NCI-H748 treated with DMSO at 0.1 percent for 48 hours (cell line): Measurements from ENCODE around the gene ONECUT3.
"Not testable (repeated sequence)": the region's sequence is repeated elsewhere in the genome, so short reads cannot be mapped to it uniquely, and the experiment has no call there.

ENCODE experiments used
- DNase-seq: peaks from one replicate; lab custom pipeline; 2025; lab: John Stamatoyannopoulos, UW

Gene ONECUT3

GRCh38 chr19:1755467-1756171 is 2.3 kb downstream of the ONECUT3 start:
- no peak for DNase-seq

DNA sequence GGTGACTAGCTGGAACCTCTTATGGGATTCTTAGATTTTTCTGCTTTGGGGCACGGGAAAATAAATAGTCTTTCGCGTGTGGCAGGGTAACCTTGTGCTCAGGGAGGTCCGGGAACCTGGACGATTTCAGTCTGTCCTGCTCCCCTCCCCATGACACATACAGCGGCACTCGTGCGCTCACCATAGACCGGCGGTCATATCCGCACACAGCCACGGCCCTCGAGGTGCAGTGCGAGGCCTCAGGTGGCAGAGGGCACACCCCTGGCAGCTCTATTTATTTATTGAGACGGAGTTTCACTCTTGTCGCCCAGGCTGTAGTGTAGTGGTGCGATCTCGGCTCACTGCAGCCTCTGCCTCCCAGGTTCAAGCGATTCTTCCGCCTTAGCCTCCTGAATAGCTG is 3.0 kb downstream of the ONECUT3 start:
- DNase-seq = no peak

DNA sequence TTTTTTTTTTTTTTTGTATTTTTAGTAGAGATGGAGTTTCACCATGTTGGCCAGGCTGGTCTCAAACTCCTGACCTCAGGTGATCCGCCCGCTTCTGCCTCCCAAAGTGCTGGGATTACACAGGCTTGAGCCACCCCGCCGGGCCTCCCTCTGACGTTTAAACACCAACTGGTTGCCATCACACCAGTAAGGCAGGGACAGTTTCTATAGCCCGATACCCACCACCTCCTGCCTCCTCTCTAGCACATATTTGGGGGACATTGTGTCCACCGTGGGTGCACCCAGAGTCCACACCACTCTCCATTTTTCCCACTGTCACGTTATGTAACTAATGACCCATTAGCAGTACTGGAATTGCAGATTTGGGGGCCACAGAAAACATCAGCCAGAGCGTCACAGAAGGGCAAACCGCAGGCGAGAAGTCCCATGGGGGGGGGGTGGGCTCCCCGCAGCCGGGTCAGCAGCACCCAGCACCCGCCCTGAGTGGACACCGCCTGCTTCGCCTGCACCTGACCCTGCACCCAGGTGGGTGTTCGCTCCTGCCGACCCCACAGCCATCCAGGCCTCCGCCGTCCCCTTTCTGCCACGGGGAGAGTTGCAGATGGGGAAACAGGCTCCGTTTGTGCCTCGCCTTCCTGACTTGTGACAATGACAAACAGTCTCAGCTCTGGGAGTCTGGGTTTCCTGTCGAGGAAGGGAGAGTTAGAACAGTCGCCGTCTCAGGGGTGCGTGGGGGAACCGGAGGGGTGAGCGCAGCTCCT is 3.6 kb downstream of the ONECUT3 start:
- DNase-seq = no peak

- no peak for DNase-seq
Measured at GRCh38 chr19:1757468-1758230, 4.3 kb downstream of the ONECUT3 start.

- DNase-seq = no peak
Measured at GRCh38 chr19:1758231-1758577, 4.9 kb downstream of the ONECUT3 start.

DNA sequence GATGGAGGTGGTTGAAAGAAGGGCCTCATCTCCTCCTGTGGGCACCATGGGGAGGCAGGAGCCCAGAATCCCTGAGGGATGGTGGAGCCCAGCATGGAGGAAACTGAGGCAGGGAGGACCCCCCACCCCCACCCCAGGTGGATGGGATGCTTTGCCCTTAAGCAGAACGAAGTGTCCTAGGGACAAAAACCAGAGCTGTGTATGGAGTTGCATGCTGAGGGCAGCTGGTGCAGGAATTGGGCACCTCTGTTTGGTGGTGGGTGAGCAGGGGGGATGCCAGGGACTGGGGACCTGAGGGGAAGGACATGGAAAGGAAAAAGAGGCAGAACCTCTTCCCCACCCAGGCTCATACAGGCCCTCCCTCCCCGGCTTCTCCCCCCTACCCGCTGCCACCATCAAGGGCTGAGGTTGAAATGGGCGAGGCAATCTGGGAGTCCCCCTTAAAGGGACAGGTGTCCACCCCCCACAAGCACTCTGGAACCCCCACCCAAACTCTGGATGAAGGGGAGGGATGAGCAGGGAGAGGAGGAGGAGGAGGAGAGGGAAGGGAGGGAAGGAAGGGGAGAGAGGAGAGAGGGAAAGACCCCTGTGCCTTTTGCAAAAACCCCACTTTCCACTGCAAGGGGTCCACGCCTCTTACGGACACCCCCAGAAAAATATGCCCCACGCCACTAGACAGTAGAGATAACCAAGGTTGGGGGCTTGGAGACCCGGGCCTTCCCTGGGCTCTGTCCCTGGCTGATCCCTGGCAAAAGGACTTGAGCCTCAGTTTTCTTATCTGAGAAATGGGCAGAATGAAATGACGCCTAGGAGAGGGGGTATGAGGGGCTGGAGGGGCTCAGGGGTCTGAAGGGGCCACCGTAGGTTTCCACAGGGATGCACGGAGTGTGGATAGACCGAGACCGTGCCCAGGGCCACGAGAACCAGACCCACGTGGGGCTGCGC is 5.9 kb downstream of the ONECUT3 start:
- DNase-seq = no peak

GRCh38 chr19:1760020-1760419 is 6.7 kb downstream of the ONECUT3 start:
- DNase-seq = no peak

DNA sequence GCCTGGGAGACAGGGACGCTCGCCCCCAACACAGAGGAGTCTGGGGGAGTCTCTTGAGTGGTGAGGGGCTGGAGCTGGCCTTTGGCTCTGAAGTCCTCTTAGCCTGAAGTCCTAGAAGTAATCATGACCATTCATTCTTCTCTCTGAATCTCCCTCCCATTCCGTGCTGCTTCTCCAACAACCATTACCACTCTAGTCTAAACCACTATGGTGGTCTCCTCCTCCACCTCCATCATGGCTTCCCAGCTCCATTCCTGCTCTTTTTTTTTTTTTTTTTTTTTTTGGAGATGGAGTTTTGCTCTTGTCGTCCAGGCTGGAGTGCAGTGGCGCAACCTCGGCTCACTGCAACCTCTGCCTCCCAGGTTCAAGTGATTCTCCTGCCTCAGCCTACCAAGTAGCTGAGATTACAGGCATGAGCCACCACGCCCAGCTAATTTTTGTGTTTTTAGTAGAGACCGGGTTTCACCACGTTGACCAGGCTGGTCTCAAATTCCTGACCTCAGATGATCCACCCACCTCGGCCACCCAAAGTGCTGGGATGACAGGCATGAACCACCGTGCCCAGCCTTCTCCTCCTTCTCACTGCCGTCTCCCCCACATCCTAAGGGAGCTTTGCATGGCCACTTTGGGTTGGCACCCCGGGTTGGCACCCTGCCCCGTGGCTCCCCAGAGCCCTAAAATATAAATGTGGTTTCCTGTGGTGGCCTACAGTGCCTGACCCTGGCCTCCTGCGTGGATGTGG is 7.7 kb downstream of the ONECUT3 start:
- not testable (repeated sequence) for DNase-seq

DNA sequence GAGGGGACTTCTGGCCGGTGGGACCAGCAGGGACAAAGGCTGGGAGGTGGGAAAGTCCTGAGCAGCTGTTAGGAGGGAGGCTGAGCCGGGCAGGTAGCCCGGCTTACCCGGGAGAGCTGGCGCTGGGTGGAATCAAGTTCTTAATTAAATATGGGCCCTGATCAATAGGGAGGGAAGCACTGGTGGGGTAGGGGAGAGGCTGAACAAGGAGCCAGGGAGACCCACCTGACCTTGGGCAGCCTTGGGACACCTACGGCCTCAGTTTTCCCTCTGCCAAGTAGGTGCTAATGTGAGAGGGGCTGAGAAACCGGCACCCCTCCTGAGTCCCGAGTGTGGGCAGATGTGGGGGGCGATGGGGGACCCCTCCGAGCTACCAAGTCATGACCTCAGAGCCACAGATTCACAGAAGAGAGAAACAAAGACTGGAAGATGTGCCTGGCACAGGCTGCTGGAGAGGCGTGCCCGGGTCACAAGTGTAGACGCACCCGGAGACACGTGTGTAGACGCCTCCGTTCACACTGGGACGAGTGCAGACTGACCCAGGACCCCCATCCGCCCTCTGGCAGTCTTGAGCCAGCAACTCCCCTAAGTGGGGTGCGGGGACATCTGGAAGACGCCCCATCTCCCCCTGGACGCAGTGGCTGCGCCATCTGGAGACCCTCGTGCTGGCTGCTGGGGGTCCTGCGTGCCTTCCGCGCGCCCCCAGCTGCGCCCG is 8.4 kb downstream of the ONECUT3 start:
- DNase-seq = no peak

DNA sequence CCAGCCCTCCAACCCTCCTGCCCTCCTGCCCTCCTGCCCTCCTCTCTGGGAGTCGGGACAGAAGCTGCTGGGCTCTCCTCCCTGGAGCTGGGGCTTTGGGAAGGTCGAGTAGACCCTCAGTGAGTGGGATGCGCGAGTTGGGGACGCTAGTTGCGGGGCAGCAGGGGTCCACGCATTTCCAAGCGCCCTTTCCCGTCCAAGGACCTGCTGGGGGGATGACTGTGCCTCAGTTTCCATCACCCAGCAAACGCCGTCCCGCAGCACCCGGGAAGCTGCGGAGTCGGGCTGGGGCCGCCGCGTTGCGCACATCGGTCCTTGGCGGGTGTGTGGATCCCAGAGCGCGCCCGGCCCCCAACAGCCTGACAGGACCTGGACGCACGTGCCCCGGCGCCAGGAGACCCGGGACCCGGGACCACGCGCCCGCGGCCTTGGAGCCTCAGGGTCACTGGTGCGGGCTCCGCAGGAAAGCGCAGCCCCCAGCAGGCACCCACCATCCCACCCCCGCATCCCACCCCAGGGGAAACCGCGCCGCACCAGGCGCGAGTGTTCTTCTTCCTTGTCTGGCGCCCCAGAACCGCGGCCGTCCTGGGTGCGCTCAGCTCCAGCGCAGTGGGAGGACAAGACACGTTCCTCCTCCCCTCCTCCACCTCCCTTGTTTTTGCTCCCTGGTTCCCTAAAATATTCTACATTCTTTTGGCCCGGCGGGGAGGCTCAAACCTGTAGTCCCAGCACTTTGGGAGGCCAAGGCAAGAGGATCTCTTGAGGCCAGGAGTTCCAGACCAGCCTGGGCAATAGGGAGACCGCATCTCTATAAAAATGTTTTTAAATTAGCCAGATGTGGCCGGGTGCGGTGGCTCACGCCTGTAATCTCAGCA is 9.2 kb downstream of the ONECUT3 start:
- no peak for DNase-seq

- no peak for DNase-seq
Measured at GRCh38 chr19:1763648-1764639, 10.6 kb downstream of the ONECUT3 start.

- DNase-seq = no peak
Measured at GRCh38 chr19:1764729-1765128, 11.4 kb downstream of the ONECUT3 start.

DNA sequence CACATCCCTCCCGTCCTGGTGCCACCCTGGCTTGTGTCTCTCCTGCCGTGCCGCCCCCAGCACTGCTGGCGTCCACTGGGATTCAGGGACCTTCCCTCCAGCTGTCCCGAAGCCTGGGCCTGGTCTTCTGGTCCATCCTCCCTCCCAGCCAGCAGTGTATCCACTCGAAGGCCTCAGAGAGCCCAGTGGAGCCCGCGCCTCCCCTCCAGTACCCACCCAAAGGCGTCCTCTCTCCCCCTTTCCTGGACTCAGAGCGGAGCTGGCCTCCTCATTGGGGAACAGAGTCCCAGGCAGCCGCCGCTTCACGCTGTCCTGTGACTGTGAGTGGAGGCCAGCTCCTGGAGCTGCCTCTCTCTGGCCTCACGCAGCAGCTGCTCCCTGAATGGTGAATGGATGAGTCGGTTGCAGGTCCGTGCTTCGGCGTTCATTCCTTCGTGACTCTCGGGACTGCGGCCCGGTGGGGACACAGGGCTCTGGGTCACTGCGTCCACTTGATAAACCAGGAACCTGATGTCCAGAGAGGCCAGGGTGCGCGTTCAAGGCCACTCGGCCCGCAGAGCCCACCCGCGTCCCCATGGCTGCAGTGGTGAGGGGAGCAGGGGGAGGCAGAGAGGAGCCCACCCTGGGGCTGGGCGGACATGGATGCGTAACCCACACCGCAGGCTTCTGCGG is 12.1 kb downstream of the ONECUT3 start:
- DNase-seq = no peak

- DNase-seq = no peak
Measured at GRCh38 chr19:1765904-1766799, 12.8 kb downstream of the ONECUT3 start.

DNA sequence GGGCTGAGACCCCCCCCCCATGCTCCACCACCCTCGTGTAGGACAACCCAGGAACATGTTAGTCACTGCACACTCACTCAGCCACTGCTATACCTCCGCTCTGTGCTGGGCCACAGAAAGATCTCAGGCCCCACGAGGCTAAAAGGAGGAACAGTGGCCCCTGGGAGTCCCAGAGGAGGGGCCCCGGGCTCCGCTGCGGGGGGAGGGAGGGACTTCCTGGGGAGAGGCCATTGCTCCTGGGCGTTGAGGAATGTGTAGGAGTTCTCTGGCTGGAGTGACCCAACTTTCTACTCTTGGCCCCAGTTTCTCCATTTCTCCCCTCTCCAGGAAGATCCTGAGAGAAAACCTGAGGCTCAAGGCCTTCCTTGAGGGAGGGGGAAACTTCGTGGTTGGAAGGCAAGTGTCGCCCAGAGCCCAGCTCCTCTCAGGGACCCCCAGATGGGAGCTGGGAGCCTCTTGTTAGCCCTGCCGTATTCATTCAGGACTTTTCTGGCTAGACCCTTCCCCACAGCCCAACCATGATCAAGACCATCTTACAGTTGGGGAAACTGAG is 13.6 kb downstream of the ONECUT3 start:
- DNase-seq = no peak

DNA sequence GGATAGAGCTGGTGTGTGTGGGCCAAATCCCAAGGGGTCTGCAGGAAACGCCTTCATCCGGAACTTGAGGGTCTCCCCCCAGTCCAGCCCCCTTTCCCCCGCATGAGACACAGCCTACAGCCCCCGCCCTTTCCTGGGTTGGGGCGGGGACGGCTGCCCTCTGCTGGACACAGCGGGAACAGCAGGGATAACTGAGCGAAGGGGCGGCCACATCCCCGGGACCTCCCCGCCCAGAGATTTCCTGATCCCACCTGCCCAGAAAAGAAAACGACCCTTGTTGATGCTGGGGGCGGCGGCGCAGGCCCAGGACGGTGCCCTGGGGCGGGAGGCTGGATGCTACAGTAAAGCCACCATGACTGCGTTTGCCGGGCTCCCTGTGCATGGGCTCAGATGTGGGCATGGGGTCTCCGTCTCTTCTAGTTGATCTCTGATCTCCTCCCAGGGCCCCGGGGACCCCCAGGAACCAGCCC is 14.2 kb downstream of the ONECUT3 start:
- no peak for DNase-seq
